ENCODE data around the gene CCNL2. TPM values are rescaled to one million over a fixed set of nuclear protein-coding genes. Genes with fewer than 3 reads are reported as not detected.

CCNL2 gene
- total RNA-seq, 1 donor from 2014 or later = 319 TPM

DNA sequence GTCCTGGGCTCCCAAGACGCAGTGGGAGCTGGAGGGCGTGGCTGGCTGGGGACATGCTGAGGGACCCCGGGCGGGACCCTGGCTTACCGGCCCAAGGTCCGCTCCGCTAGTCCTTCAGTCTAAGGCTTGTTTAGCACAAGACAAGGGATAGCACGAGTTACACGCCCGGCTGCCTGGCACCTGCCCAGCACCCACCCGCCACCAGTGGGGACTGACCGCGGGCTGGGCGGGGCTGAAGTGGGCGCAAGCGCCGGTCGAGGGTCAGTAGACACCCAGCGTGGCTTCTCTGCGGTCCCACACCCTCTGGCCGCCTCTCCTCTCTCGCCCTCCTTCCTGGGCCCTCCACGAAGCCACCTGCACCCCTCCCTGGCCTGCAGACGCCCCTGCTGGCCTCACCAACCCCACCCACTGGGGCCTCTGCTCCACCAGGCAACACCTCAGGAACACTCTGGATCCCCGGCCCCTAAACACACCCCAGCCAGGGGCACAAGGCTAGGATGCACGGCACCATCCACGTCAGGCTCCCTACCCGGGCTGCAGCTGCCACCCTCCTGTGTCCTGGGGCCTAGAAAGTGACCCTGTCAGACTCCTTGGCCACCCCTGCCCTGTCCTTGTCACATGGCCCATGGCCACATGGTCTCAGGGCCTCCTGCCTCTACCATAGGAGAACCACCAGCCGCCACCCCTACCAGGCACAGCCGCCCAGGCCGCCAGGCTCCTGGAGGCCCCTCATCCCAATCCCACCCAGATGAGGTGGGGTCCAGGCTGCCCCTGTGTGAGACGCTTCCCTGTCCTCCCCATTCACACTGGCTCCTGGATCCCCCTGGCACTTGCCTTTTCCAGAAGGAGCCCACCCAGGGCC lies 62.0 kb downstream of the CCNL2 start:
- Histone ChIP-seq H3K36me3 (peaks cover 0 to 33% of the 10 kb centered on the region in 2 donors), H3K9me3 (no peaks in the 10 kb centered on the region), H3K27me3 (no peaks in the 10 kb centered on the region), H3K4me3 (no peak overlapping the region), H3K27ac (no peak overlapping the region), H3K4me1 (peaks cover 19% of the 10 kb centered on the region)
- no peak for DNase-seq (ENCODE audit: extremely low spot score in 2 of 2)
- intact Hi-C loops (cut with DNase I) = no loop called here
- TF ChIP-seq, protein P1, sequence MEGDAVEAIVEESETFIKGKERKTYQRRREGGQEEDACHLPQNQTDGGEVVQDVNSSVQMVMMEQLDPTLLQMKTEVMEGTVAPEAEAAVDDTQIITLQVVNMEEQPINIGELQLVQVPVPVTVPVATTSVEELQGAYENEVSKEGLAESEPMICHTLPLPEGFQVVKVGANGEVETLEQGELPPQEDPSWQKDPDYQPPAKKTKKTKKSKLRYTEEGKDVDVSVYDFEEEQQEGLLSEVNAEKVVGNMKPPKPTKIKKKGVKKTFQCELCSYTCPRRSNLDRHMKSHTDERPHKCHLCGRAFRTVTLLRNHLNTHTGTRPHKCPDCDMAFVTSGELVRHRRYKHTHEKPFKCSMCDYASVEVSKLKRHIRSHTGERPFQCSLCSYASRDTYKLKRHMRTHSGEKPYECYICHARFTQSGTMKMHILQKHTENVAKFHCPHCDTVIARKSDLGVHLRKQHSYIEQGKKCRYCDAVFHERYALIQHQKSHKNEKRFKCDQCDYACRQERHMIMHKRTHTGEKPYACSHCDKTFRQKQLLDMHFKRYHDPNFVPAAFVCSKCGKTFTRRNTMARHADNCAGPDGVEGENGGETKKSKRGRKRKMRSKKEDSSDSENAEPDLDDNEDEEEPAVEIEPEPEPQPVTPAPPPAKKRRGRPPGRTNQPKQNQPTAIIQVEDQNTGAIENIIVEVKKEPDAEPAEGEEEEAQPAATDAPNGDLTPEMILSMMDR (IDR thresholded peaks at IDR 0.05) = no peak
- no peak for TF ChIP-seq POLR2AphosphoS5 (IDR thresholded peaks at IDR 0.05; ENCODE audit: insufficient read depth in 1 of 2, low read depth in 1 of 2)
- no peak for TF ChIP-seq POLR2A (IDR thresholded peaks at IDR 0.05)

DNA sequence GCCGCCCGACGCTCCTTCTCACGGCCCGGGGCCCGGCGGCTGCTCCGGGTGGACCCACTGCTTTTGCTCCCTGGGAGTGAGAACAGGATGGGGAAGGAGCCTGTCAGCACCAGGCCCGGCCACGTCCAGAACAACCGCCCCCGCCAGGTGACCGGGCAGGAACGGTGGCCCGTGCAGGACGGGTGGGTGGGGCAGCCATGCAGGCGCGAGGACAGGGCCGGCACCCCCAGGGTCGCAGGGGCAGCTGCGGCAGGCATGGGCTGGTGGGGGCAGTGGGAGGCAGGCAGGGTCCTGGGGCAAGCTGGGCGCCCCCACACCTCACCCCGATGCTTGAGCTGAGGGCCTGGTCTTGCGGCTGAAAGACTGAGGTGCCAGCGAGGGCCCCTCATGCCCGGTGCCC lies 62.7 kb downstream of the CCNL2 start:
- H3K4me1 ChIP-seq = peaks cover 20% of the 10 kb centered on the region
- no peak overlapping the region for H3K4me3 ChIP-seq
- no peak for DNase-seq (ENCODE audit: extremely low spot score in 2 of 2)
- intact Hi-C loops (cut with DNase I) = no loop called here
- peaks cover 0 to 33% of the 10 kb centered on the region in 2 donors for H3K36me3 ChIP-seq
- TF ChIP-seq, protein P1 (IDR thresholded peaks at IDR 0.05) = no peak
- no peak for TF ChIP-seq POLR2A (IDR thresholded peaks at IDR 0.05)
- TF ChIP-seq POLR2AphosphoS5 (IDR thresholded peaks at IDR 0.05; ENCODE audit: insufficient read depth in 1 of 2, low read depth in 1 of 2) = no peak
- no peak overlapping the region for H3K27ac ChIP-seq
- H3K27me3 ChIP-seq = no peaks in the 10 kb centered on the region
- no peaks in the 10 kb centered on the region for H3K9me3 ChIP-seq

DNA sequence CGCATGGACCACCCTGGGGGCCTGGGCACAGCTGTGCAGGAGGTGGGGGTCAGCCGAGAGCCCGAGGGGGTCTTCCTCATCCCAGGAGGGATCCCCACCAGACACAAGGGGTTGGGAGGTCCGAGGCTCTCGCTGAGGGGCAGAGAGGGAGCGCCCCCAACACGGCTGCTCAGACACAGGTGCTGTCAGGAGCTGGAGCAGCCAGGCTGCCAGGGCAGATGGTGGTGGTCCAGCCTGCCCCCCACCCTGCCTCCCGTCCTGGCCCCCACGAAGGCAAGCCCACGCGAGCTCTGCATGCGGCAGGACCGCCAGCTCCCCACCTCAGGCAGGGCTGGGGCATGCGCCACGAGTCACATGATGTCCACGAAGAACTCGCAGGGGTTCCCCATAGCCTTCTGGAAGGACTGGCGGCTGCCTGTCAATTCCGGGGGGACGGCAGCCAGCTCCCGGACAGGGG lies 63.3 kb downstream of the CCNL2 start:
- DNase-seq (ENCODE audit: extremely low spot score in 2 of 2) = no peak
- H3K36me3 ChIP-seq = peaks cover 0 to 33% of the 10 kb centered on the region in 2 donors
- H3K9me3 ChIP-seq = no peaks in the 10 kb centered on the region
- peaks cover 26% of the 10 kb centered on the region for H3K4me1 ChIP-seq
- no peaks in the 10 kb centered on the region for H3K27me3 ChIP-seq
- no peak overlapping the region for H3K4me3 ChIP-seq
- H3K27ac ChIP-seq = no peak overlapping the region
- TF ChIP-seq, protein P1 (IDR thresholded peaks at IDR 0.05) = no peak
- intact Hi-C loops (cut with DNase I) = no loop called here

Small RNA genes lying within 50 kb of the gene (microRNA-seq; reads per million reads assigned to microRNA genes)
- gene MIR6808 (ENCODE audit: borderline number of aligned reads, borderline replicate concordance) = 1.4 reads per million

Other genes starting within 250 kb of the CCNL2 start
- gene TTLL10, start 225.5 kb downstream of the CCNL2 start, total RNA-seq = not detected
- gene TNFRSF18, start 192.7 kb downstream of the CCNL2 start, total RNA-seq = 4.4 TPM
- gene TNFRSF4, start 185.2 kb downstream of the CCNL2 start, total RNA-seq = not detected
- gene SDF4, start 167.3 kb downstream of the CCNL2 start, total RNA-seq = 74.2 TPM
- gene B3GALT6, start 167.1 kb downstream of the CCNL2 start, total RNA-seq = 11.0 TPM
- gene C1QTNF12, start 152.6 kb downstream of the CCNL2 start, total RNA-seq = not detected
- 56.7 TPM for gene UBE2J2, start 125.5 kb downstream of the CCNL2 start, total RNA-seq
- 8.6 TPM for gene SCNN1D, start 118.9 kb downstream of the CCNL2 start, total RNA-seq
- 68.5 TPM for gene ACAP3, start 91.4 kb downstream of the CCNL2 start, total RNA-seq
- 31.2 TPM for gene PUSL1, start 90.7 kb downstream of the CCNL2 start, total RNA-seq
- 142 TPM for gene INTS11, start 74.7 kb downstream of the CCNL2 start, total RNA-seq
- 20.9 TPM for gene CPTP, start 74.5 kb downstream of the CCNL2 start, total RNA-seq
- gene TAS1R3, start 68.1 kb downstream of the CCNL2 start, total RNA-seq = 0.74 TPM
- 72.4 TPM for gene DVL1, start 49.9 kb downstream of the CCNL2 start, total RNA-seq
- gene MXRA8, start 40.8 kb downstream of the CCNL2 start, total RNA-seq = 136 TPM
- gene AURKAIP1, start 24.1 kb downstream of the CCNL2 start, total RNA-seq = 94.5 TPM
- gene MRPL20, start 8.0 kb upstream of the CCNL2 start, total RNA-seq = 84.2 TPM
- 3.2 TPM for gene ANKRD65, start 21.9 kb upstream of the CCNL2 start, total RNA-seq
- gene VWA1, start 36.4 kb upstream of the CCNL2 start, total RNA-seq = 35.8 TPM
- gene ATAD3C, start 50.4 kb upstream of the CCNL2 start, total RNA-seq = not detected
- 17.7 TPM for gene ATAD3B, start 72.4 kb upstream of the CCNL2 start, total RNA-seq
- 21.9 TPM for gene ATAD3A, start 112.8 kb upstream of the CCNL2 start, total RNA-seq
- gene TMEM240, start 141.3 kb upstream of the CCNL2 start, total RNA-seq = 3.9 TPM
- gene SSU72, start 175.5 kb upstream of the CCNL2 start, total RNA-seq = 105 TPM
- gene FNDC10, start 200.8 kb upstream of the CCNL2 start, total RNA-seq = 6.1 TPM
- 66.8 TPM for gene MIB2, start 216.2 kb upstream of the CCNL2 start, total RNA-seq
- gene MMP23B, start 232.8 kb upstream of the CCNL2 start, total RNA-seq = 42.7 TPM

Data from vagina (tissue), 2 donors.